ENCODE measurements around the gene JUP. TPM values are rescaled to one million over a fixed set of nuclear protein-coding genes. Genes with fewer than 3 reads are reported as not detected.

JUP gene
- total RNA-seq, 3 donors from 2014 or later, result 165 to 383 (median 320) TPM

DNA sequence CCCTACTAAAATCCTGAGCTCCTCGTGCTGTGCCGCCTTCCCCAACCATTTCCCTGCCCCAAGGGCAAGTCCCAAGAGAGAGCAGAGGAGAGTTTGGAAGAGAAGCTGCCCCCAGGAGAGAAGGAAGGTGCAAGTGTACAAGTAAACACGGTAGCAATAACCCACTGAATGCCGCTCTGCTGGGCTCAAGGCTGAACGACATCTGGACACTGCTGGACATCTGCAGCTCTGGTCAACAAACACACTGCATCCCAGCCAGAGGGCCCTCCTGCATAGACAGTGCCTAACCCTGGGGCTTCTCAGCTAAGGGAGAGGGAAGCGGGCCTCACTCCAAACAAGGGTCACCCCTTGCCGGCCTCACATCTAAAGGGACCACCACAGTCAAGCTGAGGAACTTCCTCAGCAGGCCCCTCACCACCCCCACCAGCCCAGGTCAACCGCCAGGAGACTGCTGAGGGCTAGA is 12.7 kb downstream of the JUP start:
- no peak overlapping the region for H3K4me3 ChIP-seq
- peaks cover 13% of the 10 kb centered on the region for H3K36me3 ChIP-seq (ENCODE audit: low read depth)
- DNase-seq, result peak in 2 of 3 donors; percentile 46 to 51
- peaks cover 74% of the 10 kb centered on the region for H3K4me1 ChIP-seq (ENCODE audit: low read depth)
- intact Hi-C loops (cut with DNase I, micrococcal nuclease), result no loop called here
- TF ChIP-seq, protein P1, sequence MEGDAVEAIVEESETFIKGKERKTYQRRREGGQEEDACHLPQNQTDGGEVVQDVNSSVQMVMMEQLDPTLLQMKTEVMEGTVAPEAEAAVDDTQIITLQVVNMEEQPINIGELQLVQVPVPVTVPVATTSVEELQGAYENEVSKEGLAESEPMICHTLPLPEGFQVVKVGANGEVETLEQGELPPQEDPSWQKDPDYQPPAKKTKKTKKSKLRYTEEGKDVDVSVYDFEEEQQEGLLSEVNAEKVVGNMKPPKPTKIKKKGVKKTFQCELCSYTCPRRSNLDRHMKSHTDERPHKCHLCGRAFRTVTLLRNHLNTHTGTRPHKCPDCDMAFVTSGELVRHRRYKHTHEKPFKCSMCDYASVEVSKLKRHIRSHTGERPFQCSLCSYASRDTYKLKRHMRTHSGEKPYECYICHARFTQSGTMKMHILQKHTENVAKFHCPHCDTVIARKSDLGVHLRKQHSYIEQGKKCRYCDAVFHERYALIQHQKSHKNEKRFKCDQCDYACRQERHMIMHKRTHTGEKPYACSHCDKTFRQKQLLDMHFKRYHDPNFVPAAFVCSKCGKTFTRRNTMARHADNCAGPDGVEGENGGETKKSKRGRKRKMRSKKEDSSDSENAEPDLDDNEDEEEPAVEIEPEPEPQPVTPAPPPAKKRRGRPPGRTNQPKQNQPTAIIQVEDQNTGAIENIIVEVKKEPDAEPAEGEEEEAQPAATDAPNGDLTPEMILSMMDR (IDR thresholded peaks at IDR 0.05), result no peak
- H3K9me3 ChIP-seq, result no peaks in the 10 kb centered on the region
- no peak for ATAC-seq

DNA sequence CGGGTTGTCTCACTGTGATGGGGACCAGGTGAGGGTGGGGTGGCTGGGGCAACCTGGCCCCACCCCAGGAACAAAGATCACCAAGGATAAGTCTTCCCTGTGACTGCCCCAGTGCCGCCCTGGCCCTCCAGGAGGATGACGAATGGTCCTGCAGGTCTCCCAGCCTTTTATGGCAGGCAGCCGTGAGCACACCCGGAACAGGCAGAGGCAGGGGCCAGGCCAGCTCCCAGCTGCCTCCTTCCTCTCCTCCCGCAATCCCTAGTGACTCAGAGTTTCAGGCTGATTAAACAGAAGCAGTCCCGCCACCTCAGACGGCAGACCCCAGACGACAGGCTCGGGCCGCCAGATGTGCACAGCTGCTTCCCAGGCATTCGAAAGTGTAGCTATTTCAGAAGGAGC is 13.3 kb downstream of the JUP start:
- ATAC-seq, result peak; percentile 76
- Histone ChIP-seq H3K4me1 (ENCODE audit: low read depth) (peaks cover 68% of the 10 kb centered on the region), H3K36me3 (ENCODE audit: low read depth) (peaks cover 14% of the 10 kb centered on the region), H3K9me3 (no peaks in the 10 kb centered on the region), H3K4me3 (no peak overlapping the region)
- TF ChIP-seq, protein P1 (IDR thresholded peaks at IDR 0.05), result no peak
- peak; percentile 90 to 96 (median 93) for DNase-seq
- intact Hi-C loops (cut with DNase I, micrococcal nuclease), result no loop called here

DNA sequence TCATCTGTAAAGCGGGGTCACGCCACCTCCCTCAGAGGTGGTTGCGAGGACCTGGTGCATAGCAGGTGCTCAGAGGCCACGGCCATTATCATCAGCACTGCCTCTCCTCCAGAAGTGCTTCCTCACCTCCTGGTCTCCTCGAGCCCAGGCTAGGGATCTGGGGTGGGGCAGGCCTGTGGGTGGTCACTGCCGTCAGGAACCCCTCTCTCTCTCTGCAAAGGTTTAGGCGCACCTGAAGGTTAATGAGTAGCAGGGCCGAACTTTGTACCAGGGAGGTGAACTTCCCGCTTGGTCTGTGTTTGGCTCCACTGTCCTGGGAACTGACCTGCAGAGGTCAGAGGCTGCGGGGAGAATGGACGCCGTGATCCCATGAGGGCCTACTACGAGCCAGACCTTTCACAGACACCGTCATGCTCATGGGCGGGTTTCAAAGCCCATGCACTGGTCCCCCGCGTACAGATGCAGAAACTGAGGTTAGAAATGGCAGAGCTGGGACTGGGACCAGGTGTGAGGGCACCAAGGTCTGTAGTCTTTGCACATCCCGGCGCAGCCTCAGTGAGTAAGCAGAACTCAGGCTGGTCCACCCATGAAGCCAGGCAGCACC is 13.8 kb downstream of the JUP start:
- peaks cover 19% of the 10 kb centered on the region for H3K36me3 ChIP-seq (ENCODE audit: low read depth)

DNA sequence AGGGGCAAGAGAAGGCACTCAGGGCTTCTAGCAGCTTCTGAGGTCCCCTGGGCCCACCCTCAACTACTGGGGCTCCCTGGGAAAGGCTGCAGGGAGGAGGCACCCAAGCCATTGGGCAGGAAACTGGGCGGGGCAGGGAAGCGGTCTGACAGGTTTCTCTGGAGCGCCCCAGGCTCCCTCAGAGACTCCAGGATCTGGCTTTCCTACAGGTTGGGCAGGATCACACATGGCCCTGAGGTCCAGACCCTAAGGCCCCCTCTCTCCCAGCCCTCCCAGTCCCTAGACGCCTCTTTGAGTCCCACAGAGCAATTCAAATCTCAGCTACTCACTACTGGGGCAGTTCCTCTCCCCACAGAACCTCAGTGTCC is 14.3 kb downstream of the JUP start:
- ATAC-seq (peak; percentile 67), DNase-seq (peak; percentile 89 to 90 (median 90))
- Histone ChIP-seq H3K4me1 (ENCODE audit: low read depth) (peaks cover 58% of the 10 kb centered on the region), H3K4me3 (no peak overlapping the region), H3K9me3 (no peaks in the 10 kb centered on the region), H3K36me3 (ENCODE audit: low read depth) (peaks cover 22% of the 10 kb centered on the region)
- intact Hi-C loops (cut with DNase I, micrococcal nuclease), result no loop called here
- TF ChIP-seq, protein P1 (IDR thresholded peaks at IDR 0.05), result no peak

More for the DNA sequence above, 13.8 kb downstream of the JUP start:
- H3K9me3 ChIP-seq, result no peaks in the 10 kb centered on the region
- H3K4me3 ChIP-seq, result no peak overlapping the region
- TF ChIP-seq, protein P1 (IDR thresholded peaks at IDR 0.05), result no peak
- ATAC-seq (peak; percentile 45), DNase-seq (peak in 2 of 3 donors; percentile 69 to 74)
- H3K4me1 ChIP-seq (ENCODE audit: low read depth), result peaks cover 63% of the 10 kb centered on the region
- intact Hi-C loops (cut with DNase I, micrococcal nuclease), result no loop called here

DNA sequence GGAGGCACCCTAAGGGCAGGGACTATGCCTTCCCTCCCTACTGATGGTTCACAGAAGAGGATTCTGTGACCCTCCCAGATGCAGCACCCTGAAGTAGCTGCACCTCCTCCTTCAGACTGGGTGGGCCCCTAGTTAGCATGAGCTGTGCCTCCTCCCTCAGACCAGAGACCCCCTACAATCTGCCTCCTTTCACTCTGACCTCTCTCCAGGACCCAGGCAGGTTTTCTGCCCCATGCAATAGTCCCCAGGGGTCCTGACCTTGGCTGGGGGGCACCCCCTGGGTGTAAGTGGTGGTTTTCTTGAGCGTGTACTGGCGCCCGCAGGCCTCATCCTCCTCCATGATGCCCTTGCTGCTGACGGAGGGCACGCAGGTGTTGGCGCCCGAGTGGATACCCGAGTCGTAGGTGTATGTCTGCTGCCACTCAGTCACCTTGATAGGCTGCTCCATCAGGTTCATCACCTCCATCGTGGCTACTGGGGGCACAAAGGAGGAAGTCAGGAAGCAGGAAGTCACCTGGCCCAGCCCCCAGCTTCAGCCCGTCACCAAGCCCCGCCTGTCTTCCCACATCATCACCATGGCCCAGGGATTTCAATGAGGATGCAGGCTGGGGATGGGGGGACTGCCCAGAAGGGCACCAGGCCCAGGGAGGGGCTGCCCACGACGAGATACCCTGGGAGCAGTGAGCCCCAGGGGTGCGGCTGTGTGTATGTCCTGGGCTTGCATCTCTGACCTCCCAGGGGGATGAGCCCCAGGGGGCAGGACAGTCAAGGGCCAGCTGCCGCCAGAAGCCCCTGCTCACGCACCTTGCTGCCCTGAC is 14.9 kb downstream of the JUP start:
- Histone ChIP-seq H3K36me3 (ENCODE audit: low read depth) (peaks cover 22% of the 10 kb centered on the region), H3K9me3 (no peaks in the 10 kb centered on the region), H3K4me1 (ENCODE audit: low read depth) (peaks cover 52% of the 10 kb centered on the region), H3K4me3 (no peak overlapping the region)
- ATAC-seq, result no peak
- TF ChIP-seq, protein P1 (IDR thresholded peaks at IDR 0.05), result no peak
- intact Hi-C loops (cut with DNase I, micrococcal nuclease), result no loop called here
- peak in 2 of 3 donors; percentile 43 to 54 for DNase-seq
